ENCODE results near the gene TMEM31. TPM values are rescaled to one million over a fixed set of nuclear protein-coding genes. Genes with fewer than 3 reads are reported as not detected.

The TMEM31 gene
- not detected in 2 replicates for total RNA-seq (2014; rRNA removed; shearing (Covaris generic))

GRCh38 chrX:103710609-103711008 lies at the start of gene TMEM31:
Gene TMEM31 (plus strand): TSS chrX:103710909. CDS start chrX:103712259, 1,350 bp downstream.
- no peak for DNase-seq (ENCODE audit: low spot score)

- no peak for DNase-seq (ENCODE audit: low spot score)
Observed at GRCh38 chrX:103663981-103664762, 46.5 kb upstream of the TMEM31 start.

- no peak for DNase-seq (ENCODE audit: low spot score)
Observed at GRCh38 chrX:103666202-103667107, 44.3 kb upstream of the TMEM31 start.

- DNase-seq (ENCODE audit: low spot score): no peak
Observed at GRCh38 chrX:103669745-103670144, 41.0 kb upstream of the TMEM31 start.

- DNase-seq (ENCODE audit: low spot score): no peak
Observed at GRCh38 chrX:103674531-103675454, 35.9 kb upstream of the TMEM31 start.

- DNase-seq (ENCODE audit: low spot score): no peak
Observed at GRCh38 chrX:103678199-103678993, 32.3 kb upstream of the TMEM31 start.

- DNase-seq (ENCODE audit: low spot score): no peak
Observed at GRCh38 chrX:103681443-103681842, 29.3 kb upstream of the TMEM31 start.

GRCh38 chrX:103685396-103685795 lies 25.3 kb upstream of the TMEM31 start:
- peak; percentile 23 for DNase-seq (ENCODE audit: low spot score)

GRCh38 chrX:103686199-103687072 lies 24.3 kb upstream of the TMEM31 start, which contains the start of gene MORF4L2:
Gene MORF4L2 (minus strand): TSS chrX:103686699. CDS start chrX:103677027, 9,672 bp downstream.
- DNase-seq (ENCODE audit: low spot score): peak; percentile 94

- peak; percentile 75 for DNase-seq (ENCODE audit: low spot score)
Observed at GRCh38 chrX:103687073-103687695, 23.5 kb upstream of the TMEM31 start.

- peak; percentile 88 for DNase-seq (ENCODE audit: low spot score)
Observed at GRCh38 chrX:103687696-103688201, 23.0 kb upstream of the TMEM31 start.

- peak; percentile 50 for DNase-seq (ENCODE audit: low spot score)
Observed at GRCh38 chrX:103688946-103689345, 21.8 kb upstream of the TMEM31 start.

GRCh38 chrX:103691059-103691458 lies 19.6 kb upstream of the TMEM31 start:
- no peak for DNase-seq (ENCODE audit: low spot score)

- no peak for DNase-seq (ENCODE audit: low spot score)
Observed at GRCh38 chrX:103697687-103698086, 13.0 kb upstream of the TMEM31 start.

- no peak for DNase-seq (ENCODE audit: low spot score)
Observed at GRCh38 chrX:103699243-103699642, 11.5 kb upstream of the TMEM31 start.

GRCh38 chrX:103704863-103705262 lies 5.8 kb upstream of the TMEM31 start:
- no peak for DNase-seq (ENCODE audit: low spot score)

GRCh38 chrX:103716962-103717361 lies 6.3 kb downstream of the TMEM31 start:
- peak; percentile 7 for DNase-seq (ENCODE audit: low spot score)

- no peak for DNase-seq (ENCODE audit: low spot score)
Observed at GRCh38 chrX:103718120-103718519, 7.4 kb downstream of the TMEM31 start.

- DNase-seq (ENCODE audit: low spot score): no peak
Observed at GRCh38 chrX:103722505-103722904, 11.8 kb downstream of the TMEM31 start.

Data from HT-29 (cell line).